K562 (cell line): ENCODE measurements around the gene NUFIP1. TPM values are rescaled to one million over a fixed set of nuclear protein-coding genes. Genes with fewer than 3 reads are reported as not detected.
A peak's percentile ranks its signal among the peaks of the same experiment; 100 is the strongest.

Experiments
- ADNP ChIP-seq: fragments of 200-800 bp; sonication (Bioruptor generic); IDR thresholded peaks from 2 replicates; pipeline ENCODE4 v1.6.1; 2016; ENCODE audit warnings: missing genetic modification characterization, missing compliant biosample characterization
- ARID3B ChIP-seq: fragments of 250-450 bp; sonication (Bioruptor Pico); IDR thresholded peaks from 2 replicates; pipeline ENCODE4 v1.4.0; 2020; ENCODE audit warnings: borderline replicate concordance
- ATF7 ChIP-seq: fragments of 450-650 bp; IDR thresholded peaks from 2 replicates; pipeline ENCODE4 v1.7.1; 2014; ENCODE audit warnings: mild to moderate bottlenecking, moderate library complexity
- CBX5 ChIP-seq: IDR thresholded peaks from 2 replicates; pipeline ENCODE4 v1.6.1; 2014; ENCODE audit warnings: low read depth, borderline replicate concordance
- CC2D1A ChIP-seq: fragments of 450-650 bp; IDR thresholded peaks from 2 replicates; pipeline ENCODE4 v1.6.1; 2017; ENCODE audit warnings: mild to moderate bottlenecking
- CREB1 ChIP-seq, 2 experiments: sonication (generic) in 1 of 2; formaldehyde crosslinking in 1 of 2; IDR thresholded peaks; 2 replicates each; pipeline versions ENCODE4 v1.6.1 to v1.8.0; 2012 to 2022; ENCODE audit warnings: inconsistent platforms in 1 of 2, mild to moderate bottlenecking in 1 of 2, missing genetic modification reagents in 1 of 2, moderate library complexity in 1 of 2
- CTCF ChIP-seq, 3 experiments: IDR thresholded peaks in 2 of 3; conservative IDR thresholded peaks in 1 of 3; 2 replicates each; pipeline ENCODE4 v1.5.1; 2011 to 2012; ENCODE audit warnings: low read length in 3 of 3, mild to moderate bottlenecking in 3 of 3, control low read depth in 2 of 3, improper control_type of control experiment in 1 of 3, inconsistent platforms in 1 of 3, low read depth in 1 of 3, mixed read lengths in 1 of 3, moderate library complexity in 1 of 3; ENCODE audit not compliant: insufficient read depth in 2 of 3
- HDAC1 ChIP-seq, 2 experiments: fragments of 450-650 bp; IDR thresholded peaks; 2 replicates each; pipeline ENCODE4 v1.6.1; 2016 to 2017; ENCODE audit warnings: inconsistent platforms in 1 of 2, mild to moderate bottlenecking in 1 of 2, moderate library complexity in 1 of 2
- MAFK ChIP-seq: IDR thresholded peaks from 2 replicates; pipeline ENCODE4 v1.6.1; 2011; ENCODE audit warnings: low read length, improper control_type of control experiment
- MEF2A ChIP-seq: IDR thresholded peaks from 2 replicates; pipeline ENCODE4 v1.6.1; 2011; ENCODE audit warnings: low read depth, mild to moderate bottlenecking, low read length, moderate library complexity; ENCODE audit not compliant: control insufficient read depth
- NBN ChIP-seq: fragments of 450-650 bp; IDR thresholded peaks from 2 replicates; pipeline ENCODE4 v1.6.1; 2016; ENCODE audit warnings: low read depth, mild to moderate bottlenecking
- POLR2A ChIP-seq: fragments of 450-650 bp; conservative IDR thresholded peaks from 2 replicates; pipeline ENCODE4 v1.6.1; 2016
- PRPF4 ChIP-seq: fragments of 200-400 bp; formaldehyde crosslinking; IDR thresholded peaks from one replicate; pipeline ENCODE4 v1.6.1; 2017; ENCODE audit warnings: low read length, low read depth, mild to moderate bottlenecking; ENCODE audit not compliant: insufficient read depth, poor library complexity, severe bottlenecking
- RBBP5 ChIP-seq: fragments of 200-600 bp; sonication (generic); IDR thresholded peaks from 2 replicates; pipeline ENCODE4 v1.6.1; 2012; ENCODE audit warnings: borderline replicate concordance, mild to moderate bottlenecking, low read length, control low read depth, inconsistent platforms; ENCODE audit not compliant: insufficient read depth, poor library complexity, severe bottlenecking
- TEAD2 ChIP-seq: fragments of 450-650 bp; IDR thresholded peaks from 2 replicates; pipeline ENCODE4 v1.6.1; 2016; ENCODE audit warnings: missing genetic modification characterization, control low read depth, missing compliant biosample characterization
- YY1 ChIP-seq, 3 experiments: IDR thresholded peaks; 2 replicates each; pipeline ENCODE4 v1.6.1; 2011; ENCODE audit warnings: low read length in 2 of 3, mild to moderate bottlenecking in 2 of 3, moderate library complexity in 2 of 3, borderline replicate concordance in 1 of 3, control low read depth in 1 of 3, low read depth in 1 of 3; ENCODE audit not compliant: insufficient read depth in 3 of 3, insufficient replicate concordance in 2 of 3, control insufficient read depth in 1 of 3, insufficient read length in 1 of 3; ENCODE audit errors: extremely low read depth in 1 of 3
- ZNF316 ChIP-seq: fragments of 450-650 bp; IDR thresholded peaks from 2 replicates; pipeline ENCODE4 v1.6.1; 2016
- polyA plus RNA-seq, 8 experiments: library from polyadenylated mRNA; depleted of rRNA in 4 of 8; stranded (reverse) in 5 of 8; unstranded in 3 of 8; fragments of >200 nt; fragmentation: Nextera tagmentation in 2 of 8; fragmentation: Illumina TruSeq in 1 of 8; extraction: Ambion mirVana in 2 of 8; extraction: Trizol in 1 of 8; gene quantifications; 2 replicates each; pipeline versions ENCODE4 v1.2.1 to v1.2.3, GENCODE V29; 2011 to 2014; ENCODE audit warnings: inconsistent platforms in 1 of 8, missing spikeins in 1 of 8
- total RNA-seq, 7 experiments: library from RNA; depleted of rRNA in 6 of 7; stranded (reverse); fragments of >200 nt in 6 of 7; fragmentation: Illumina TruSeq in 2 of 7; extraction: Trizol in 2 of 7; gene quantifications; 2 replicates each; pipeline versions ENCODE4 v1.2.1 to v1.2.3, GENCODE V29; 2011 to 2021; ENCODE audit warnings: low replicate concordance in 1 of 7
- TF ChIP-seq, protein P1 (sequence below): sonication (generic); formaldehyde crosslinking; IDR thresholded peaks from 2 replicates; pipeline ENCODE4 v1.8.0; 2022; ENCODE audit warnings: mild to moderate bottlenecking, missing genetic modification reagents

Gene NUFIP1
- total and polyA plus RNA-seq, 9 of the 15 experiments (the other 6 are each of a cell fraction or from before 2014, with no cell fraction given), result 2.6 to 9.7 (median 4.1) TPM

GRCh38 chr13:44918326-44919103, 70.8 kb downstream of the NUFIP1 start (continued):
- TF ChIP-seq HDAC1 (IDR thresholded peaks at IDR 0.05) (no peak), PRPF4 (no peak), NBN (peak; percentile 49), ADNP (tag) (0 out of 2 replicates have a peak, but pooled peaks have one; percentile 45), ARID3B (CRISPR knock-in tag) (no peak), ATF7 (peak; percentile 55; the same call in 1 of the 2 replicates), MAFK (0 out of 2 replicates have a peak, but pooled peaks have one; percentile 7), YY1 (IDR thresholded peaks at IDR 0.05; ENCODE audit: borderline replicate concordance in 1 of 3, control insufficient read depth in 1 of 3, extremely low read depth in 1 of 3, insufficient read depth in 3 of 3, insufficient read length in 1 of 3, insufficient replicate concordance in 2 of 3, low read depth in 1 of 3, low read length in 2 of 3) (peak in 2 of 3 experiments; percentile 7 to 12), RBBP5 (peak; percentile 80), CC2D1A (0 out of 2 replicates have a peak, but pooled peaks have one; percentile 74), TEAD2 (tag) (no peak), POLR2A (peak; percentile 55), CREB1 (IDR thresholded peaks at IDR 0.05) (peak; percentile 86), CREB1 (CRISPR knock-in tag; IDR thresholded peaks at IDR 0.05) (peak; percentile 91), CBX5 (no peak), CTCF (IDR thresholded peaks at IDR 0.05 in 2 of 3, conservative IDR thresholded peaks at IDR 0.05 in 1 of 3; ENCODE audit: insufficient read depth in 2 of 3, low read depth in 1 of 3, low read length in 3 of 3) (peak; percentile 68 to 83 (median 76)), MEF2A (no peak), ZNF316 (peak; percentile 51)
- TF ChIP-seq, protein P1, sequence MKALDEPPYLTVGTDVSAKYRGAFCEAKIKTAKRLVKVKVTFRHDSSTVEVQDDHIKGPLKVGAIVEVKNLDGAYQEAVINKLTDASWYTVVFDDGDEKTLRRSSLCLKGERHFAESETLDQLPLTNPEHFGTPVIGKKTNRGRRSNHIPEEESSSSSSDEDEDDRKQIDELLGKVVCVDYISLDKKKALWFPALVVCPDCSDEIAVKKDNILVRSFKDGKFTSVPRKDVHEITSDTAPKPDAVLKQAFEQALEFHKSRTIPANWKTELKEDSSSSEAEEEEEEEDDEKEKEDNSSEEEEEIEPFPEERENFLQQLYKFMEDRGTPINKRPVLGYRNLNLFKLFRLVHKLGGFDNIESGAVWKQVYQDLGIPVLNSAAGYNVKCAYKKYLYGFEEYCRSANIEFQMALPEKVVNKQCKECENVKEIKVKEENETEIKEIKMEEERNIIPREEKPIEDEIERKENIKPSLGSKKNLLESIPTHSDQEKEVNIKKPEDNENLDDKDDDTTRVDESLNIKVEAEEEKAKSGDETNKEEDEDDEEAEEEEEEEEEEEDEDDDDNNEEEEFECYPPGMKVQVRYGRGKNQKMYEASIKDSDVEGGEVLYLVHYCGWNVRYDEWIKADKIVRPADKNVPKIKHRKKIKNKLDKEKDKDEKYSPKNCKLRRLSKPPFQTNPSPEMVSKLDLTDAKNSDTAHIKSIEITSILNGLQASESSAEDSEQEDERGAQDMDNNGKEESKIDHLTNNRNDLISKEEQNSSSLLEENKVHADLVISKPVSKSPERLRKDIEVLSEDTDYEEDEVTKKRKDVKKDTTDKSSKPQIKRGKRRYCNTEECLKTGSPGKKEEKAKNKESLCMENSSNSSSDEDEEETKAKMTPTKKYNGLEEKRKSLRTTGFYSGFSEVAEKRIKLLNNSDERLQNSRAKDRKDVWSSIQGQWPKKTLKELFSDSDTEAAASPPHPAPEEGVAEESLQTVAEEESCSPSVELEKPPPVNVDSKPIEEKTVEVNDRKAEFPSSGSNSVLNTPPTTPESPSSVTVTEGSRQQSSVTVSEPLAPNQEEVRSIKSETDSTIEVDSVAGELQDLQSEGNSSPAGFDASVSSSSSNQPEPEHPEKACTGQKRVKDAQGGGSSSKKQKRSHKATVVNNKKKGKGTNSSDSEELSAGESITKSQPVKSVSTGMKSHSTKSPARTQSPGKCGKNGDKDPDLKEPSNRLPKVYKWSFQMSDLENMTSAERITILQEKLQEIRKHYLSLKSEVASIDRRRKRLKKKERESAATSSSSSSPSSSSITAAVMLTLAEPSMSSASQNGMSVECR (CRISPR knock-in tag), result peak; percentile 74; the same call in 1 of the 2 replicates
